GM13976 (cell line): ENCODE results near the gene ELMO1.
A peak's percentile ranks its signal among the peaks of the same experiment; 100 is the strongest.

ENCODE experiments used
- DNase-seq: peaks from one replicate; pipeline ENCODE4 v3.0.0; 2012; ENCODE audit warnings: low spot score
- CTCF ChIP-seq: IDR thresholded peaks from 2 replicates; pipeline ENCODE4 v1.5.1; 2012; ENCODE audit warnings: borderline replicate concordance, mild to moderate bottlenecking; ENCODE audit not compliant: insufficient read depth; ENCODE audit errors: extremely low read depth, missing control alignments, control extremely low read depth
- in situ Hi-C: fragments of 300-500 bp; cut with MboI; formaldehyde crosslinking; loops from one replicate; pipeline ENCODE4 v1.12.0; 2022; ENCODE audit warnings: low sequenced_read_pairs, mixed read lengths, inconsistent platforms; ENCODE audit not compliant: unreplicated experiment

Gene ELMO1

GRCh38 chr7:37198906-37199485, 249.7 kb downstream of the ELMO1 start:
- in situ Hi-C loops: loop anchor here (25.0 kb wide), 2 partner anchors 212 to 537 kb away; no protein-coding TSS in a partner anchor
- peak; percentile 67 for DNase-seq
- peak; percentile 79 for TF ChIP-seq CTCF

DNA sequence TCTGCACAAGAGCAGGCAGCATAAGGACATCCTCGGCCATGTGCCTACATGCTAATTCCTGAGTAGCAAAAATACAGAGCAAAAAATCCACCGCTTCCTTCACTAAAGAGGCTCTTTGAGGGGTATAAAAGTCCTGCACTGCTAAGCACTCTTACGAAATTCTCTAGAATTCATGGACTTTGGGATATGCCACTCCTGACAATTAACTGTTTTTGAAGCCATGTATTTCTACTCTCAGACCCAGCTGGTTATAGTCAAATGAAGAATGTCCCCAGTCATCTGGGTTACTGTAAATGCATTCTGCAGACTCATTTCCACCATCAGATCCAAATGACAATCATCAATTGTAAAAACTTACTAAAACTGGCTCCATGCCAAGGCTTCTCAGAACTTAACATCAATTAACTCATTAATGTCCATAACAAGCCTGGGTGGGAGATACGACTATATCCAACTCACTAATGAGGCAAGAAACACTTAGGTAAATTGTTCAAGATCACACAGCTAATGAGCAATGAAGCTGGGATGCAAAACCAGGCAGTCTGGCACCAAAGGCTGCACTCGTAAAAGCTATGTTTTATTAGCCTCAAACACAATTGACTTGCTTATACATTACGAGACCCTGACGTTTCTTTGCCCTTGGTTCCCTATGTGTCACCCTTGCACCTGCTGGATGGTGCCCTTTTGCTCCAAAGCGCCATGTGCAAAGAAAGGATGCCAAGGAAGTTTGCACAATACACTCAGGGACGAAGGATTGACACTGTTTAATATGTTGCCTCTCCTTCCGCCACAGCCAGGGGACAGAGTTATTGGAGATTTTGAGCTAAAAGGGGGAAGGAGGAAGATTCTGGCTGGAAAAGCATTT, 250.4 kb downstream of the ELMO1 start:
- no peak for TF ChIP-seq CTCF
- DNase-seq: no peak
- in situ Hi-C loops: loop anchor here (25.0 kb wide), 2 partner anchors 211 to 536 kb away; no protein-coding TSS in a partner anchor

GRCh38 chr7:37197108-37197507, 251.6 kb downstream of the ELMO1 start:
- no peak for DNase-seq
- TF ChIP-seq CTCF: no peak
- in situ Hi-C loops: loop anchor here (25.0 kb wide), 2 partner anchors 210 to 535 kb away; no protein-coding TSS in a partner anchor

GRCh38 chr7:37196676-37197075, 252.0 kb downstream of the ELMO1 start:
- in situ Hi-C loops: loop anchor here (25.0 kb wide), 2 partner anchors 209 to 534 kb away; no protein-coding TSS in a partner anchor
- DNase-seq: no peak
- no peak for TF ChIP-seq CTCF

DNA sequence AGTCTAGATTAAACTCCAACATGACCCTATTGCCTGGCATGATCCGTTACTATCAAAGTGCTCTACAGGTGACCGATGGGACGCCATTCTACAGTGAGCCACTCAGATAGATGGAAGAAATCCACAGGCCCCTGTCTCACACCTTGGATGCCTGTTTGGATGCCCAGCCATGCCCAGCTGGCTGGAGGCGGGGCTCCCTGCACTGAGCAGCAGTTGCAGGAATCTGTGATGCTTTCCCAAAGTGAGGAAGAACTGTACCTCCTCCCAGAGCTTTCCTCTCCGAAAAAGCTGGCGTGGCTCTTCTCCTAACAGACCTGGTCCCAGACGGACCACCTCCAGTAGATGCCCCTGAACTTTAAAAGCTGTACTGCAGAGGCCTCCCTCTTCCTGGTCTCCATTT, 253.3 kb downstream of the ELMO1 start:
- TF ChIP-seq CTCF: no peak
- in situ Hi-C loops: loop anchor here (25.0 kb wide), 2 partner anchors 208 to 533 kb away; no protein-coding TSS in a partner anchor
- DNase-seq: no peak

GRCh38 chr7:37194943-37195342, 253.7 kb downstream of the ELMO1 start:
- TF ChIP-seq CTCF: no peak
- in situ Hi-C loops: loop anchor here (25.0 kb wide), 2 partner anchors 208 to 533 kb away; no protein-coding TSS in a partner anchor
- DNase-seq: no peak
